Choroid plexus epithelial cell (primary cell): Measurements from ENCODE around the gene IL25.

Experiments used
- DNase-seq: peaks from one replicate; pipeline ENCODE4 v3.0.0-alpha.2; 2010; ENCODE audit warnings: low read depth
- H3K4me3 ChIP-seq: 2 replicates; pipeline ENCODE4 v1.5.1; 2011; ENCODE audit warnings: low read depth, mild to moderate bottlenecking, control low read depth, low read length, moderate library complexity
- TF ChIP-seq, protein P1 (sequence below): conservative IDR thresholded peaks from 2 replicates; pipeline ENCODE4 v1.5.1; 2011; ENCODE audit warnings: low read depth, mild to moderate bottlenecking, control low read depth, inconsistent platforms, low read length, moderate library complexity

Gene IL25

DNA sequence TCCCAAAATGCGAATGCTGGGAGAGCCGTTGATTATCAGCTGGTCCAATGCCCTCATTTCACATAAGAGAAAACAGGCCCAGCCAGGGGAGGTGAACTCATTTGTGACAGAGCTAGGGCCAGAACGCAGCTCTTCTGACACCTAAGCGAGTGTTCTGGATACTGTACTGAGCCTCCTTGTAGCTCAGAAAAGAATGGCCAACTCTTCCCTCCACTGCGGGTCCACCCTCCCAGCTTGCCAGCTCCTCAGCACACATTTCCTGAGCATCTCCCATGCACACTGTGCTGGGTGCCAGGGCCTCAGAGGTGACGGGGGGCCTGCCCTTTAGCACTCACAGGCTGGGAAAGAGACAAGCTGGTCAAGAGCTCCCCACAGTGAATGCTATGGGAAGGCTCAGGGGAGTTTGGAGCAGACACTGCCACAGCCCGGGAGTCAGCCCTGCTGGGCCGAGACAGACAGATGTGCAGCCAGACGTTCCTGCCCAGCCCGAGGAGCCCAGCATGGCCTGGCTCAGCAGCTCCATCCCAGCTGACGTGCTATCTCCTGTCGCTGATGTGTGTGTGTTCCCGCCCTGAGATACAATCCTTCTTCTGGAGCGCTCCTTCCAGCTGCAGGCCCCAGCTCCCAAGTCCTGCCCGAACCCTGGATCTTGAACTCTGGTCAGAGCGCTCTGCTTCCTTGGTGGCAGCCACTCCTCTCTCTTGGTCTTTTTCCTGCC lies 7.7 kb downstream of the IL25 start:
- H3K4me3 ChIP-seq, result no peak overlapping the region
- TF ChIP-seq, protein P1, sequence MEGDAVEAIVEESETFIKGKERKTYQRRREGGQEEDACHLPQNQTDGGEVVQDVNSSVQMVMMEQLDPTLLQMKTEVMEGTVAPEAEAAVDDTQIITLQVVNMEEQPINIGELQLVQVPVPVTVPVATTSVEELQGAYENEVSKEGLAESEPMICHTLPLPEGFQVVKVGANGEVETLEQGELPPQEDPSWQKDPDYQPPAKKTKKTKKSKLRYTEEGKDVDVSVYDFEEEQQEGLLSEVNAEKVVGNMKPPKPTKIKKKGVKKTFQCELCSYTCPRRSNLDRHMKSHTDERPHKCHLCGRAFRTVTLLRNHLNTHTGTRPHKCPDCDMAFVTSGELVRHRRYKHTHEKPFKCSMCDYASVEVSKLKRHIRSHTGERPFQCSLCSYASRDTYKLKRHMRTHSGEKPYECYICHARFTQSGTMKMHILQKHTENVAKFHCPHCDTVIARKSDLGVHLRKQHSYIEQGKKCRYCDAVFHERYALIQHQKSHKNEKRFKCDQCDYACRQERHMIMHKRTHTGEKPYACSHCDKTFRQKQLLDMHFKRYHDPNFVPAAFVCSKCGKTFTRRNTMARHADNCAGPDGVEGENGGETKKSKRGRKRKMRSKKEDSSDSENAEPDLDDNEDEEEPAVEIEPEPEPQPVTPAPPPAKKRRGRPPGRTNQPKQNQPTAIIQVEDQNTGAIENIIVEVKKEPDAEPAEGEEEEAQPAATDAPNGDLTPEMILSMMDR, result no peak

DNA sequence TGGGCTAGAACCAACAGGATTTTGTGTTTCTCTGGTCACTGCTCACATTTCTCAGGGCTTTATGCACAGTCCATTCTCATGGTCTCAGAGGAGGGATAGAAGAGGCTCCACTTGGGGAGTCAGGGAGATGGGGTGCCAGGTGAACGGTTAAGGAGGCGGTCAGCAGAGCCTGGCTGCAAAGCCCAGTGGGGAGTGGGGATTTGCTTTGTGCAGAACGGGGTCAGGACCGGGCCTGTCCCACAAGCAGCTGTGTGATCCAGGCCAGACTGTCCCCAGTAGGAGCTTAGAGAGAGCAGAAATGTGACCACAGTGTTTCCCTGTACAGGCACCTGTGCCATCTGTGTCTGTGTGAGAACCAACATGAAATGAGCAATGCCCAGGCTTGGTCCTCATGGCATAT lies 8.4 kb downstream of the IL25 start:
- no peak for DNase-seq
- TF ChIP-seq, protein P1, result no peak
- H3K4me3 ChIP-seq, result no peak overlapping the region

More for the DNA sequence above, 7.7 kb downstream of the IL25 start:
- no peak for DNase-seq

DNA sequence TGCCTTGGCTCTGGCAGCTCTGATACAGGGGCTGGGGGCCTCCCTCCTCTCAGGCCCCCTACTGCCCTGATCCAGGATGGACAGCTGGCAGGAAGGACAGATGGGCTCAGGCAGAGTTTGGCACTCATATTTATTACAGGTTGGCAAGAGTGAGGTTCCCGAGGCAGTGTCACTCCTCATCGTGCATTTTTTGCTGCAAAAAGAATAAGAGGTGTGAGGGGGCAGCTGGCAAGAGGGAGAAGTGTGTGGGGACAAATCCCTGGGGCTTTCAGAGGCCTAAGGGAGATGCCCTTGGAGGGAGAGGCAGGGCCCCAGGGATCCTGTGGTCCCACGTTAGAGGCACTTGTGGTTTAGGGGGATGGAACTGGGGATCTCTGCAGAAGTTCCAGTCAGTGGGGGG lies 9.3 kb downstream of the IL25 start:
- no peak for DNase-seq
- no peak overlapping the region for H3K4me3 ChIP-seq
- TF ChIP-seq, protein P1, result no peak

DNA sequence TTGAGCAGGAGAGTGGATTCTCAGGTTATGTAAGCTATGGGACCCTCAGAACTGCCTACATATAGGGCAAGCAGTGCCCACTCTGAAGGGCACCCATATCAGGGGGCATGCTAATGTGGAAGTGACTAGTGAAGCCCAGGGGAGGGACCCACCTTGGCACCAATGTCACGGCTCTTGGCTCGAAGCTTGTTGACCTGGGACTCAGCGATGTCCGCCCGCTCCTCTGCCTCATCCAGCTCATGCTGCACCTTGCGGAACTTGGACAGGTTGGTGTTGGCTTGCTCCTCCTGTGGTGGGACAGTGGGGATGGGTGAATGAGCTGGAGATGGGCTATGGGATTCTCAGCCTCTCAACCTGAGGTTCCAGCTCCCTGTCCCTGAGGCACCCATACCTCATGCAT lies 9.7 kb downstream of the IL25 start:
- no peak overlapping the region for H3K4me3 ChIP-seq
- TF ChIP-seq, protein P1, result no peak
- no peak for DNase-seq

DNA sequence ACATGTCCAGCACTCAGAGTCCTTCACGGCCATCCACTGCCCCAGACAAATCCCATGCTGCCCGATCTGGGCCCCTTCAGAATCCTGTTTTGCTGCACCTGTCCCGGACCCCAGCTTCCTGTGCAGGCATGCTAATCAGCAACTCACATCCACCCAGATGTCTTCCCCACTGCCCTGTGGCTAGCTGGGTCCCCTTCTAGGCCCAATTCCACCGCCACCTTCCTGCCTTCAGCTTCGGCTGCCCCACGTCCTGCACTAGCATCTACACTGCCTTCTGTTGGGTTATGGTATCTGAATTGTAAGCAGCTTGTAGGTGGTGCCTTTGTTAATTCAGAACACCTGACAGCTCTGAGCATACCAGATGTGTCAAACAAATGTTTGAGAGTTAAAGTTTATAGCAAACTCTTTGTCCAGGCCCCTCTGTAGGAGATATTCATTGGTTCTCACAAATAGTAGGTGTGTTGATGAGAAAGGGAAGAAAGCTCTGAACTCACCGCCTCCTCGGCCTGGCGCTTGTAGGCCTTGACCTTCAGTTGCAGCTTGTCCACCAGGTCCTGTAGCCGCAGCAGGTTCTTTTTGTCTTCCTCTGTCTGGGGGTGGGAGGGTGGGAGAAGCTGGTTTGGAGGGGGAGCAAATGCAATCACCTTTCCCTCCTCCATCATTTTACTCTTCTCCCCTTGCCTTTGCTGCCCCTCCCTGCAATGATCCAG lies 10.3 kb downstream of the IL25 start:
- no peak for DNase-seq
- H3K4me3 ChIP-seq, result no peak overlapping the region
- TF ChIP-seq, protein P1, result no peak

DNA sequence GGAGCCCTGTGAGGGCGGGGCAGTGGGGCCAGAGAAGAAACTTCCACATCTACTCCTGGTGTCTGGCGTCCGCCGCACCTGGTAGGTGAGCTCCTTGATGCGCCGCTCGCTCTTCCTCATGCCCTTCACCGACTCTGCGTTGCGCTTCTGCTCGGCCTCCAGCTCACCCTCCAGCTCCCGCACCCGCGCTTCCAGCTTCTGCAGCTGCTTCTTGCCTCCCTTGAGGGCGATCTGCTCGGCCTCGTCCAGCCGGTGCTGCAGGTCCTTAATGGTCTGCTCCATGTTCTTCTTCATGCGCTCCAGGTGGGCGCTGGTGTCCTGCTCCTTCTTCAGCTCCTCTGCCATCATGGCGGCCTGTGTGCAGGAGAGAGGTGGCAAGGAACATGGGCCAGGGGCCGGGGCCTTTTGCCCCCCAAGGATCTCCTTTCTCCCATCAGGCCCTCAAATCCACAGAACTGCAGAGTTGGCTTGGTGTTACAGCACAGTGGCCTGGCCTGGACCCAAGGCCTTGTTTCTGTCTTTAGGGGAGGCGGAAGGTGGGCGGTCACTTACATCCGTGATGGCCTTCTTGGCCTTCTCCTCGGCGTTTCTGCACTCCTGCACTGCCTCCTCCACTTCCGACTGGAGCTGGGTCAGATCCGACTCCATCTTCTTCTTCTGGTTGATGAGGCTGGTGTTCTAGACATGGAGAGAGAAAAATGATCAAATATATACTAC lies 11.9 kb downstream of the IL25 start:
- TF ChIP-seq, protein P1, result no peak
- no peak overlapping the region for H3K4me3 ChIP-seq
- DNase-seq, result no peak
